ENCODE data around the gene C3orf52.
"Not testable (repeated sequence)": the region's sequence is repeated elsewhere in the genome, so short reads cannot be mapped to it uniquely, and the experiment has no call there.

The C3orf52 gene

DNA sequence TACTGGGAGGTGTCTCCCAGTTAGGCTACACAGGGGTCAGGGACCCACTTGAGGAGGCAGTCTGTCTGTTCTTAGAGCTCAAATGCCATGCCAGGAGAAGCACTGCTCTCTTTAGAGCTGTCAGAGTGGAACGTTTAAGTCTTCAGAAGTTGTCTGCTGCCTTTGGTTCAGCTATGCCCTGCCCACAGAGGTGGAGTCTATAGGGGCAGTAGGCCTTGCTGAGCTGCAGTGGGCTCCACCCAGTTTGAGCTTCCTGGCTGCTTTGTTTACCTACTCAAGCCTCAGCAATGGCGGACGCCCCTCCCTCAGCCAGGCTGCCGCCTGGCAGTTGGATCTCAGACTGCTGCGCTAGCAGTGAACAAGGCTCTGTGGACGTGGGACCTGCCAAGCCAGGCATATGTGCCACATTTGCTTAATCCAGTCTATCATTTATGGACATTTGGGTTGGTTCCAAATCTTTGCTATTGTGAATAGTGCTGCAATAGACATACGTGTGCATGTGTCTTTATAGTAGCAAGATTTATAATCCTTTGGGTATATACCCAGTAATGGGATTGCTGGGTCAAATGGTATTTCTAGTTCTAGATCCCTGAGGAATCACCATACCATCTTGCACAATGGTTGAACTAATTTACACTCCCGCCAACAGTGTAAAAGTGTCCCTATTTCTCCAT, 13.7 kb upstream of the C3orf52 start:
- not testable (repeated sequence) for H3K36me3 ChIP-seq (ENCODE audit: insufficient read depth, low read length); H3K27me3 ChIP-seq (ENCODE audit: insufficient read depth, low read length); H3K4me3 ChIP-seq (ENCODE audit: low read length); H3K9me3 ChIP-seq (ENCODE audit: low read length); H2AFZ ChIP-seq (ENCODE audit: low read depth, low read length)
- H3K4me1 ChIP-seq (ENCODE audit: insufficient read depth, low read length) = peaks cover 22% of the 10 kb centered on the region

DNA sequence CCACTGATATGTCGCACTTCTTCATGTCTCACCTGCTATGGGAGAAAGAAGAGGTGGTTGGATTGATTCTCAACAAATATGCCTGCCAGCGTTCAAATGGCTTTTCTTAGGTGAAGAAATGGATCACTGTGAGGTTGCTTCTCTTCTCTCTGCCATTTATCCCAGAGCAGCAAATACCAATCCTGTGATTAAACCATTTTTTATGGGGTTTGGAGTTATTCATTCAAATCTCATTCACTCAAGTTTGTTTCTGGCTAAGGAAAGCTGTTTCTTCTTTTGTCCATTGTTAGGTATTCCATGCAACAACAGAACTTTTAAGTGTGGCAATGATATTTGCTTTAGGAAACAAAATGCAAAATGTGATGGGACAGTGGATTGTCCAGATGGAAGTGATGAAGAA, 12.2 kb upstream of the C3orf52 start:
- Histone ChIP-seq H2AFZ (ENCODE audit: low read depth, low read length) (no peak overlapping the region), H3K36me3 (ENCODE audit: insufficient read depth, low read length) (no peaks in the 10 kb centered on the region), H3K4me1 (ENCODE audit: insufficient read depth, low read length) (peaks cover 22% of the 10 kb centered on the region), H3K27me3 (ENCODE audit: insufficient read depth, low read length) (no peaks in the 10 kb centered on the region), H3K4me3 (ENCODE audit: low read length) (no peak overlapping the region), H3K9me3 (ENCODE audit: low read length) (no peaks in the 10 kb centered on the region)

- Histone ChIP-seq H3K36me3 (ENCODE audit: insufficient read depth, low read length) (no peaks in the 10 kb centered on the region), H3K4me3 (ENCODE audit: low read length) (no peak overlapping the region), H3K27me3 (ENCODE audit: insufficient read depth, low read length) (no peaks in the 10 kb centered on the region), H3K9me3 (ENCODE audit: low read length) (no peaks in the 10 kb centered on the region), H3K4me1 (ENCODE audit: insufficient read depth, low read length) (peaks cover 22% of the 10 kb centered on the region), H2AFZ (ENCODE audit: low read depth, low read length) (no peak overlapping the region)
Observed at GRCh38 chr3:112074616-112075497, 11.3 kb upstream of the C3orf52 start.

- H3K27me3 ChIP-seq (ENCODE audit: insufficient read depth, low read length) = no peaks in the 10 kb centered on the region
- H3K4me1 ChIP-seq (ENCODE audit: insufficient read depth, low read length) = peaks cover 22% of the 10 kb centered on the region
- no peaks in the 10 kb centered on the region for H3K36me3 ChIP-seq (ENCODE audit: insufficient read depth, low read length)
- H3K4me3 ChIP-seq (ENCODE audit: low read length) = no peak overlapping the region
- H3K9me3 ChIP-seq (ENCODE audit: low read length) = no peaks in the 10 kb centered on the region
- no peak overlapping the region for H2AFZ ChIP-seq (ENCODE audit: low read depth, low read length)
Observed at GRCh38 chr3:112078125-112079083, 7.8 kb upstream of the C3orf52 start.

- Histone ChIP-seq H3K36me3 (ENCODE audit: insufficient read depth, low read length) (no peaks in the 10 kb centered on the region), H2AFZ (ENCODE audit: low read depth, low read length) (no peak overlapping the region), H3K9me3 (ENCODE audit: low read length) (no peaks in the 10 kb centered on the region), H3K4me1 (ENCODE audit: insufficient read depth, low read length) (no peaks in the 10 kb centered on the region), H3K4me3 (ENCODE audit: low read length) (no peak overlapping the region), H3K27me3 (ENCODE audit: insufficient read depth, low read length) (peaks cover 38% of the 10 kb centered on the region)
Observed at GRCh38 chr3:112083239-112083638, 3.0 kb upstream of the C3orf52 start.

DNA sequence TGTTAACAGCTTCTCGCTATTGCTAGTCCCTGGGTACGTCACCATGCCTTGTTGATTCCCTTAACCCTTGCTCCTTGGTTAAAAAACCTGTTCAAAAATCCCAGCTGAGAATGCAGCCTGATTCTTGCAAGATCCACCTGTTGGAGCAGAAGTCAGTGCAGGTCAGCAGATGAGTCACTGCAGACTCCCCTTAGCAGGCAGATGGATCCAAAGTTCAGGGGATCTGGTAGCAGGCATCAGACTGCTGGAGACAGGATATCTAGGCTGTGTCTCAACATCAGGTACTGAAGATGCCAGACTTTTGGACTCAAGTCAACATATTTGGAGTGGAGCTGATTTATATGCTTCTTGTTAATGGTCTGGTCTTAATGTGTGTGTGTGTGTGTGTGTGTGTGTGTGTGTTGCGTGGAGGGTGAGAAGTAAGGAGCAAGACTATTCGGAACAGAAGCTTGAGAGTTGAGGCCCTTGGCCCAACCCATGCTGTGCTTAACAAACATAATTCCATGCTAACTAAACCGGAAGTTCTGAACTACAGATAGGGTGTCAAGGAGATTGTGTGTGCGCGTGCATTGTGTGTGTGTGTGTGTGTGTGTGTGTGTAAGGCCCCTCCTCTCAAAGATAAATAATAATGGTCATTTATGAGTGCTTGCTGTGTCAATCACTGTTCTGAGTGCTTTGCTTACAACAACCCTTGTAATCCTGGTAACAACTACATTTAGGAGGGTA, 1.0 kb upstream of the C3orf52 start:
- Histone ChIP-seq H2AFZ (ENCODE audit: low read depth, low read length) (no peak overlapping the region), H3K9me3 (ENCODE audit: low read length) (no peaks in the 10 kb centered on the region), H3K27me3 (ENCODE audit: insufficient read depth, low read length) (peaks cover 38% of the 10 kb centered on the region), H3K4me3 (ENCODE audit: low read length) (no peak overlapping the region), H3K36me3 (ENCODE audit: insufficient read depth, low read length) (no peaks in the 10 kb centered on the region), H3K4me1 (ENCODE audit: insufficient read depth, low read length) (no peaks in the 10 kb centered on the region)

DNA sequence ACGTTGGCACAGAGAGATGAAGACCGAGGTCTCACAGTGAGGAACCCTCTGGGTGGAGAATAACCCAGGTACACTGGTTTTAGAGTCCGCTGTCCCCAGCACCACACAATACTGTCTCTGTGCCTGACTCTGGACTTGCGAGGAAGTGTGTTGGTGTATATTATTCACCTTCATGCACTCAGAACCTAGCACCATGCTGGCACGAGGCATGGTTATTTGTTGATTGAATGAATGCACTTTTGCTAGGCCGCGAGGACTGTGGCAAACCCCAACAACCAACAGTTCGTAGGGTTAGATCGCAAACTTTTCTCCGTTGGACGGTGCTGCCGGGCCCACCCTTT, 484 bp upstream of the C3orf52 start:
- Histone ChIP-seq H3K36me3 (ENCODE audit: insufficient read depth, low read length) (no peaks in the 10 kb centered on the region), H3K27me3 (ENCODE audit: insufficient read depth, low read length) (peaks cover 38% of the 10 kb centered on the region), H3K4me3 (ENCODE audit: low read length) (peak overlapping the region; percentile 48), H2AFZ (ENCODE audit: low read depth, low read length) (no peak overlapping the region), H3K4me1 (ENCODE audit: insufficient read depth, low read length) (peaks cover 2% of the 10 kb centered on the region), H3K9me3 (ENCODE audit: low read length) (no peaks in the 10 kb centered on the region)

DNA sequence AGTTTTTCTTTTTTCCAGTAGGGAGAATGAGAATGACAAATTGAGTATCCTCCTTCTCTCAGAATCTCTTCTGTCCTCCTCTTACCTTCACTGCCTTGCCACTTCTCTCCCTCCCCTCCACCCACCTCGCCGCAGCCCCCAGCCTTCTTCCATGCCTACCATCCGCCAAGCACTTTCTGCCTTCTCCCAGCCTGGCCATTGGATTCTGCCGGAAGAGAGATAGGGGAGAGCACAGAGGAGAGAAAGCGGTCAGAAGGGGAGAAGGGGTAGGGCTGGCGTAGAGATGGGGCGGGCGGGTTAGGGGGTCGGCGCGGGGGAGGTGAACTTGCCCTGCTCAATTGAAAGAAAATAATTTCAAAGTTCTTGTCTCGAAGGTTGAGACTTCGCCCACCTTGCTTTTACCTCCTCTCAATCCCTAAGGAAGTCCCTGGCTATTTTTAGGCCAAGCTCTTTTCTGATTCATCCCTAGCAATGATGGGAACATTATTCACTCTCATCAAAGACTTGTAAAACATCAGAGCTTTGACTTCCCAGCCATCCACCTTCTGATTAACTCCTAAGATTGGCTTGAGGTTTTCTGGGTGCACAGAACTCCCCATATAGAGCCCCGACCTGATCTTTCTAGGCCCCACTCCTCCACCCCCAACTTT, 811 bp downstream of the C3orf52 start:
- H3K27me3 ChIP-seq (ENCODE audit: insufficient read depth, low read length) = peaks cover 38% of the 10 kb centered on the region
- H3K36me3 ChIP-seq (ENCODE audit: insufficient read depth, low read length) = no peaks in the 10 kb centered on the region
- peak overlapping the region; percentile 60 for H2AFZ ChIP-seq (ENCODE audit: low read depth, low read length)

GRCh38 chr3:112087746-112088145, 1.6 kb downstream of the C3orf52 start:
- peaks cover 10% of the 10 kb centered on the region for H3K4me1 ChIP-seq (ENCODE audit: insufficient read depth, low read length)
- H3K27me3 ChIP-seq (ENCODE audit: insufficient read depth, low read length) = peaks cover 38% of the 10 kb centered on the region
- no peak overlapping the region for H3K4me3 ChIP-seq (ENCODE audit: low read length)
- H3K36me3 ChIP-seq (ENCODE audit: insufficient read depth, low read length) = no peaks in the 10 kb centered on the region
- no peaks in the 10 kb centered on the region for H3K9me3 ChIP-seq (ENCODE audit: low read length)
- no peak overlapping the region for H2AFZ ChIP-seq (ENCODE audit: low read depth, low read length)

More for the DNA sequence above, 811 bp downstream of the C3orf52 start:
- Histone ChIP-seq H3K4me3 (ENCODE audit: low read length) (peak overlapping the region; percentile 48), H3K9me3 (ENCODE audit: low read length) (no peaks in the 10 kb centered on the region), H3K4me1 (ENCODE audit: insufficient read depth, low read length) (peaks cover 5% of the 10 kb centered on the region)

- no peaks in the 10 kb centered on the region for H3K9me3 ChIP-seq (ENCODE audit: low read length)
- H2AFZ ChIP-seq (ENCODE audit: low read depth, low read length) = no peak overlapping the region
- H3K4me1 ChIP-seq (ENCODE audit: insufficient read depth, low read length) = peaks cover 17% of the 10 kb centered on the region
- no peak overlapping the region for H3K4me3 ChIP-seq (ENCODE audit: low read length)
- no peaks in the 10 kb centered on the region for H3K36me3 ChIP-seq (ENCODE audit: insufficient read depth, low read length)
- peaks cover 36% of the 10 kb centered on the region for H3K27me3 ChIP-seq (ENCODE audit: insufficient read depth, low read length)
Observed at GRCh38 chr3:112088944-112089343, 2.8 kb downstream of the C3orf52 start.

DNA sequence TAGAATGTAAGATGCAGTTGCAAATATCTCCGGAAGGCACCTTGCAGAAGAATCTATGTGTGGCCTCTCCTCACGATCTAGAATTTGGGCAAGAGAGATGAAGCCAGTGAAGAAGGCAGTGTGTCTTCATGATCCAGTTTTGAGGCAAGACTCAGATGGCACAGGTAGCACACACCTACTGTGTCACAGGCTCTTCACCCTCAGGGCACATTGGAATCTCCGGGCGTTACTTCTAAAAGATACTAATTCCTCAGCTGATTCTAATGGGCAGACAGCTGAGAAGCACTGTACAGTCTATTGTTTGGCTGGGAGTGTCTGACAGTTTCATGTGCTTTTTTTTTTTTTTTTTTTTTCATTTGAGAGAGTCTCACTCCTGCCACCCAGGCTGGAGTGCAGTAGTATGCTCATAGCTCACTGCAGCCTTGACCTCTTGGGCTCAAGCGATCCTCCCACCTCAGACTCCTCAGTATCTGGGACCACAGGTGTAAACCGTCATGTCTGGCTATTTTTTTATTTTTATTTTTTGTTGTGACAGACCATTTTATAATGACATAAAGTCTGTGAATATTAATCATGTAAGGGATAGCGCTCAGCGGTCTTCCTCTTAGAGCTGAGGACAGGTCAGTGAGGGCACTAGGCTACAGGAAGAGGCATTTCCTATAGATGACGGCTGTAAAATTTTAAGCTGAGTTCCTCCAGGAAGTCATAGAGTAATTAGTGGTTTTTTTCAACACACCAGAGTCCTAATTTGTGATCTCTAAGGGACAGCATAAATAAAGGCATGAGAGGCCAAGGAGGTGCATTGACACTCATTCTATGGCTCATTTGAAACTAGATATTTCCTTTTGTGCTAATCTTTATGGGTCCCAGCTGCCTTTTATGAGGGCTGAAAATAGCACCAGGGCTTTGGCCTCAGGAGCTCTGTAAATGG, 4.0 kb downstream of the C3orf52 start:
- Histone ChIP-seq H2AFZ (ENCODE audit: low read depth, low read length) (no peak overlapping the region), H3K36me3 (ENCODE audit: insufficient read depth, low read length) (no peaks in the 10 kb centered on the region), H3K4me1 (ENCODE audit: insufficient read depth, low read length) (peaks cover 17% of the 10 kb centered on the region), H3K9me3 (ENCODE audit: low read length) (peaks cover 3% of the 10 kb centered on the region), H3K27me3 (ENCODE audit: insufficient read depth, low read length) (peaks cover 26% of the 10 kb centered on the region), H3K4me3 (ENCODE audit: low read length) (no peak overlapping the region)

Measured in neuron (in vitro differentiated cells).